Adrenal gland (tissue), 12 donors: ENCODE data around the gene LRRC8D. TPM values are rescaled to one million over a fixed set of nuclear protein-coding genes. Genes with fewer than 3 reads are reported as not detected.

Source experiments
- DNase-seq, 7 donors: peaks; one replicate each; pipeline ENCODE4 v3.0.0-alpha.2; 2019 to 2020
- H3K27ac ChIP-seq, 5 donors: fragments of 200-600 bp; sonication (generic) in 4 of 5; 1 replicate in 3 of 5; 2 replicates in 2 of 5; pipeline versions ENCODE4 v1.5.1 to v1.8.0; 2016 to 2020; ENCODE audit warnings: mild to moderate bottlenecking in 1 of 5
- H3K27me3 ChIP-seq: fragments of 200-600 bp; 2 replicates; pipeline ENCODE4 v1.8.0; 2021
- H3K36me3 ChIP-seq, 2 donors: fragments of 200-600 bp; replicated peaks in 1 of 2; 1 replicate in 1 of 2; 2 replicates in 1 of 2; pipeline versions ENCODE4 v1.5.1 to v1.8.0; 2018 to 2022
- H3K4me1 ChIP-seq, 2 donors: fragments of 200-600 bp; replicated peaks in 1 of 2; 1 replicate in 1 of 2; 2 replicates in 1 of 2; pipeline versions ENCODE4 v1.5.1 to v1.8.0; 2018 to 2021
- H3K4me3 ChIP-seq, 4 donors: fragments of 200-600 bp; sonication (generic) in 3 of 4; one replicate each; pipeline ENCODE4 v1.5.1; 2016 to 2018
- H3K9me3 ChIP-seq, 3 donors: fragments of 200-600 bp; sonication (generic) in 1 of 3; replicated peaks in 1 of 3; 1 replicate in 2 of 3; 2 replicates in 1 of 3; pipeline versions ENCODE4 v1.5.1 to v1.8.0; 2016 to 2021
- POLR2A ChIP-seq, 2 donors: fragments of 450-650 bp; IDR thresholded peaks; one replicate each; pipeline ENCODE4 v1.6.1; 2017; ENCODE audit warnings: antibody characterized with exemption in 2 of 2, mild to moderate bottlenecking in 2 of 2, moderate library complexity in 1 of 2
- WGBS, 4 donors: extraction: QIAGEN DNeasy Blood & Tissue Kit in 2 of 4; methylation state at CpG; one replicate each; pipeline versions ENCODE4 v1.1.5 to v1.1.7; 2013 to 2017; 5-methylcytosine and 5-hydroxymethylcytosine counted together
- intact Hi-C, 2 donors: fragments of 100-400 bp; cut with DNase I; formaldehyde crosslinking; loops; one replicate each; pipeline versions ENCODE4 v1.14.1 to v1.15.0; 2022 to 2023
- polyA plus RNA-seq, 3 donors: library from polyadenylated mRNA; stranded (reverse); fragments of 200-250 nt in 2 of 3; fragments of 350-450 nt in 1 of 3; fragmentation: Illumina TruSeq in 1 of 3; extraction: RNeasy Lipid Tissue Mini Kit (QIAGEN cat#74804) in 1 of 3; gene quantifications; one replicate each; pipeline ENCODE4 v1.2.3, GENCODE V29; 2013 to 2014
- total RNA-seq, 9 donors: library from RNA; depleted of rRNA in 4 of 9; stranded (reverse); fragments of >200 nt in 4 of 9; fragments of 120-200 nt in 1 of 9; fragmentation: NEBNext Ultra II Directional in 1 of 9; extraction: Animal tissue kit (Norgen Biotek cat#: 25700) in 1 of 9; gene quantifications; one replicate each; pipeline versions ENCODE4 v1.1.0 to v1.2.4, GENCODE V29; 2013 to 2023
- TF ChIP-seq, protein P1 (sequence below), 6 experiments: fragments of 450-650 bp in 4 of 6; fragments of 200-600 bp in 2 of 6; sonication (generic) in 1 of 6; IDR thresholded peaks; 1 replicate in 5 of 6; 2 replicates in 1 of 6; pipeline versions ENCODE4 v1.5.1 to v1.8.0; 2016 to 2021; ENCODE audit warnings: antibody characterized with exemption in 6 of 6, mild to moderate bottlenecking in 2 of 6, moderate library complexity in 1 of 6
- donor health status: healthy with polysubstance abuse.
- donor health status: Bipolar disorder and iron deficiency.
- donor health status: DM: yes; HTN: yes; CAD: no.
- donor health status: DM: no; HTN: no; CAD: no.
- donor health status: DM: no; HTN: no; CAD: no.
- donor health status: DM: yes; HTN: yes; CAD: no.

LRRC8D gene
- total and polyA plus RNA-seq, 12 donors, result 13.9 to 79.8 (median 57.2) TPM

DNA sequence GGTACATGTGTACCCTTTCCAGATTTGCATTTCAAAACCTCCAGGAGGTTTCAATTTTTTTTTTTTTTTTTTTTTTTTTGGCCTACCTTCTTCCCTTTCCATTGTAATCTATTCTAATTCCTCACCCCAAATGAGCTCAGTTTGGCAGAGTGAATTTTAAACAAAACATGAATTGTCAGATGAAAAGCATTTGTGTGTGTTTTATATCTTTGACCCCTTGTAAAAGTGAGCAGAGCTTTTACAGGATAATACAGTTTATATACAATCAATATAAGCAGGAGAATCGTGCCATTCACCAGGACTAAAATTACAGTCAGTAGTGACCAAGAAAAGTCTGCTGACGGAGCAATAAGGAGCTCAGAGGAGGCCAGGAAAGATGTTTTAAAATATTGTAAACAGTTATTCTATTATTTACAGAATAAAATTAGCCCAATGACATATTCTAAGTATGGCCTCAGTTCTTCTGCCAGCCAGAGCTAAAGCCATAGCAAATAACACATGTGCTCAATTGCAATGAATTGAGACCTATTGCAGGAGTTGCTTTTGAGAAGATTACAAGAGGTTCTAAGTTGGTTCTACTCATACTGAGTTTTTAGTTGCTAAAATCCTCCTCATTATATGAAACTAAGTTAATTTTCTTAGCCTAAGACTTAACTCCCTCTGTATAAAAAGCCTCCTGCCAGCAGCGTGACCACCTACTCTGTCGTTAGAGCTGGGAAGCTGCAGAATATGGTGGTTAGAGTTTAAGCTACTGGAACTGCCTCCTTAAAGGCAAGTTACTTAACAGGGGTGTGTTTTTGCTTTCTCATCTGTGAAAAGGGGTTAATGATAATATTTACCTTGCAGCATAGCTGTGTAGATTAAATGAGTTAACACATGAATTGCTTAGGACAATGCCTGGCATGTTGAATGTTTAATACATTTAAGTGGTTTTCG lies 123.3 kb downstream of the LRRC8D start:
- 85 to 91% (median 90%) methylated on average over 5 of the region's 5 CpGs for WGBS, 4 donors
- H3K4me1 ChIP-seq, result peaks cover 0 to 16% of the 10 kb centered on the region in 2 donors
- no peaks in the 10 kb centered on the region for H3K9me3 ChIP-seq
- TF ChIP-seq POLR2A (IDR thresholded peaks at IDR 0.05), result no peak
- TF ChIP-seq, protein P1, sequence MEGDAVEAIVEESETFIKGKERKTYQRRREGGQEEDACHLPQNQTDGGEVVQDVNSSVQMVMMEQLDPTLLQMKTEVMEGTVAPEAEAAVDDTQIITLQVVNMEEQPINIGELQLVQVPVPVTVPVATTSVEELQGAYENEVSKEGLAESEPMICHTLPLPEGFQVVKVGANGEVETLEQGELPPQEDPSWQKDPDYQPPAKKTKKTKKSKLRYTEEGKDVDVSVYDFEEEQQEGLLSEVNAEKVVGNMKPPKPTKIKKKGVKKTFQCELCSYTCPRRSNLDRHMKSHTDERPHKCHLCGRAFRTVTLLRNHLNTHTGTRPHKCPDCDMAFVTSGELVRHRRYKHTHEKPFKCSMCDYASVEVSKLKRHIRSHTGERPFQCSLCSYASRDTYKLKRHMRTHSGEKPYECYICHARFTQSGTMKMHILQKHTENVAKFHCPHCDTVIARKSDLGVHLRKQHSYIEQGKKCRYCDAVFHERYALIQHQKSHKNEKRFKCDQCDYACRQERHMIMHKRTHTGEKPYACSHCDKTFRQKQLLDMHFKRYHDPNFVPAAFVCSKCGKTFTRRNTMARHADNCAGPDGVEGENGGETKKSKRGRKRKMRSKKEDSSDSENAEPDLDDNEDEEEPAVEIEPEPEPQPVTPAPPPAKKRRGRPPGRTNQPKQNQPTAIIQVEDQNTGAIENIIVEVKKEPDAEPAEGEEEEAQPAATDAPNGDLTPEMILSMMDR (IDR thresholded peaks at IDR 0.05), result no peak
- no peaks in the 10 kb centered on the region for H3K36me3 ChIP-seq
- intact Hi-C loops, result no loop called here
- H3K27me3 ChIP-seq, result no peaks in the 10 kb centered on the region
- H3K4me3 ChIP-seq, result no peak overlapping the region
- no peak overlapping the region for H3K27ac ChIP-seq
- DNase-seq, result no peak

DNA sequence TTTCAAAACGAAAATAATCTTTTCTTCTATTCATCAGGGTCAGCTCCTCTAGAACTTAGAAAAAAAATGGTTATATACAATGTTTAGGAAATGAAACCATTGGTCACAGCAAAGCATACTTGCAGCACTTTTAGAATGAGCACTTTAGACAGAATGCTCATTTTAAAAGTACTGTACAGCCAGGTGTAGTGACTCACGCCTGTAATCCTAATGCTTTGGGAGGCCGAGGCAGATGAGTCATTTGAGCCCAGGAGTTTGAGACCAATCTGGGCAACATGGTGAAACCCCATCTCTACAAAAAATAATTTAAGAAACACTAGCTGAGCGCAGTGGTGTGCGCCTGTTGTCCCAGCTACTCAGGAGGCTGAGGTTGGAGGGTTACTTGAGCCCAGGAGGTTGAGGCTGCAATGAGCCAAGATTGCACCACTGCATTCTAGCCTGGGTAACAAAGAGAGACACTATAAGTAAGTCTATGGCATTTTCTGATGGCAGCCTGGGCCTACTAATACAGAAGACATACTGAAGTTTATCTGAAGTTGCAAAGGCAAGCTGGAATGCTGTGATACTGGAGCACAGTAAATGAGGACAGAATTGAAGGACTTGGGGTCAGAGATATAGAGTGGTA lies 125.1 kb downstream of the LRRC8D start:
- Histone ChIP-seq H3K9me3 (no peaks in the 10 kb centered on the region), H3K27me3 (no peaks in the 10 kb centered on the region), H3K4me1 (peaks cover 0 to 16% of the 10 kb centered on the region in 2 donors), H3K36me3 (no peaks in the 10 kb centered on the region), H3K27ac (no peak overlapping the region), H3K4me3 (no peak overlapping the region)
- TF ChIP-seq POLR2A (IDR thresholded peaks at IDR 0.05), result no peak
- TF ChIP-seq, protein P1 (IDR thresholded peaks at IDR 0.05), result no peak
- intact Hi-C loops, result no loop called here
- 70 to 79% (median 77%) methylated on average over 5 of the region's 5 CpGs for WGBS, 4 donors
- no peak for DNase-seq

DNA sequence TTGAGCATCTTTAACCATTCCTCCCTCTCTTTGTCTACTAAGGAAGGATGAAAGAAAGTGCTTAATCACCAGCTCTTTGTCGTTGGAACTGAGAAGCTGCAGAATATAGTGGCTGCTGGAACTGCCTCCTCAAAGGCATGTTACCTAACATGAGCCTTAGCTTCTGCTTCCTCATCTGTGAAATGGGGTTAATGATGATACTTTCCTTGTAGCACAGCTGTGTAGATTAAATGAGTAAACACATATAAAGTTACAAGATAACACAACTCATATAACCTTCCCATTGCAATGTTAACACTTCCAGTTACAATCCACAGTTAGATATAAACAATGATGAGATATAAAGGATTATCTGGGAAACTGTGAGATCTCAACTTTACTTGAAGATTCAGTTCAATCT lies 125.7 kb downstream of the LRRC8D start:
- H3K36me3 ChIP-seq, result no peaks in the 10 kb centered on the region
- intact Hi-C loops, result no loop called here
- TF ChIP-seq POLR2A (IDR thresholded peaks at IDR 0.05), result no peak
- TF ChIP-seq, protein P1 (IDR thresholded peaks at IDR 0.05), result no peak
- WGBS, 4 donors, result 25 to 41% (median 26%) methylated on average over 1 of the region's 1 CpG
- no peak overlapping the region for H3K27ac ChIP-seq
- H3K27me3 ChIP-seq, result no peaks in the 10 kb centered on the region
- no peak for DNase-seq
- H3K4me1 ChIP-seq, result peaks cover 0 to 16% of the 10 kb centered on the region in 2 donors
- H3K9me3 ChIP-seq, result no peaks in the 10 kb centered on the region
- no peak overlapping the region for H3K4me3 ChIP-seq

DNA sequence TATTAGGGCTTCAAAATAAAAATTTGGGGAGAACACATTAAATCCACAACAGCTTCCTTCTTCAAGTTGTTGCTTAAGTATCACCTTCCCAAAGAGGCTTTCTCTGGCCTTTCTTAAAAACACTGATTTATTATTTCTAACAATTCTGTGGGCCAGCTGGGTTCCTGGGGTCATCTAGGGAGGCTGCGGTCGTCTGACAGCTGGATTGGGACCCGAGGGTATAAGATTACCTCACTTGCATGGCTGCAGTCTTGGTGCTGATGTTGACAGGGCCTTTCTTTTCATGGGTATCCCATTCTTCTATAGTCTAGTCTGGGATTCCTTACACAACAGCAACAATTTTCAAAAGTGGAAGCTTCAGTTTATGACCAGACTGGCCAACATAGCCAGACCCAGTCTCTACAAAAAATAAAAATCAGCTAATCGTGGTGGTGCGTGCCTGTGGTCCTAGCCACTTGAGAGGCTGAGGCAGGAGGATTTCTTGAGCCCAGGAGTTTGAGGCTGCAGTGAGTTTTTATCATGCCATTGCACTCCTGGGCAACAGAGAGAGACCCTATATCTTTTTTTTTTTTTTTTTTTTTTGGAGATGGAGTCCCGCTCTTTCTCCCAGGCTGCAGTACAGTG lies 128.0 kb downstream of the LRRC8D start:
- Histone ChIP-seq H3K9me3 (no peaks in the 10 kb centered on the region), H3K36me3 (no peaks in the 10 kb centered on the region), H3K27ac (no peak overlapping the region), H3K27me3 (no peaks in the 10 kb centered on the region), H3K4me1 (peaks cover 0 to 2% of the 10 kb centered on the region in 2 donors), H3K4me3 (no peak overlapping the region)
- no peak for DNase-seq
- intact Hi-C loops, result no loop called here
- 87 to 92% (median 89%) methylated on average over 6 of the region's 6 CpGs for WGBS, 4 donors
- TF ChIP-seq, protein P1 (IDR thresholded peaks at IDR 0.05), result no peak
- no peak for TF ChIP-seq POLR2A (IDR thresholded peaks at IDR 0.05)
